Vagina (tissue), 2 donors: ENCODE measurements around the gene ERC2.

Experiments
- POLR2A ChIP-seq, 2 donors: fragments of 450-650 bp; IDR thresholded peaks; one replicate each; pipeline ENCODE4 v1.6.1; 2017; ENCODE audit warnings: antibody characterized with exemption in 2 of 2, mild to moderate bottlenecking in 2 of 2, moderate library complexity in 2 of 2
- POLR2AphosphoS5 ChIP-seq, 2 donors: sonication (generic); formaldehyde crosslinking; IDR thresholded peaks; one replicate each; pipeline ENCODE4 v1.9.0; 2017; ENCODE audit warnings: antibody characterized with exemption in 2 of 2, mild to moderate bottlenecking in 2 of 2, low read depth in 1 of 2; ENCODE audit not compliant: insufficient read depth in 1 of 2
- TF ChIP-seq, protein P1 (sequence below), 3 experiments: fragments of 450-650 bp in 2 of 3; fragments of 200-600 bp in 1 of 3; sonication (generic) in 1 of 3; IDR thresholded peaks; one replicate each; pipeline ENCODE4 v1.5.1; 2017 to 2019; ENCODE audit warnings: antibody characterized with exemption in 3 of 3, mild to moderate bottlenecking in 2 of 3, moderate library complexity in 2 of 3

DNA sequence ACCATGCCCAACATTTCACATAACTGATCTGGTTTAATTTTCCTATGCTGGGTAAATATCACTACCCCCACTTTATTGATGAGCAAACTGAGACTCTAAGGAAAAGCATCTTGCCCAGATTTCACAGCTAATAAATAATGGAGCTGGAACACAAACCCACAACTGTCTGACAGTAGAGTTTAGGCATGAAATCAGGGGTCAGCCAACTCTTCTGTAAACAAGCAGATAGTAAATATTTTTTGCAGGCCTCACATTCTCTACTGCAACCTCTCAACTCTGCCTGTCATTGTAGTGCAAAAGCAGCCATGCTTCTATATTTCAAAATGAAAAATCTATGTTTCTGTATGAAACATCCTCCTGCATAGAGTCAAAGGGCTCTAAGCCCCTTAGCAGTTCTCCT, 111.5 kb downstream of the ERC2 start:
- TF ChIP-seq, protein P1, sequence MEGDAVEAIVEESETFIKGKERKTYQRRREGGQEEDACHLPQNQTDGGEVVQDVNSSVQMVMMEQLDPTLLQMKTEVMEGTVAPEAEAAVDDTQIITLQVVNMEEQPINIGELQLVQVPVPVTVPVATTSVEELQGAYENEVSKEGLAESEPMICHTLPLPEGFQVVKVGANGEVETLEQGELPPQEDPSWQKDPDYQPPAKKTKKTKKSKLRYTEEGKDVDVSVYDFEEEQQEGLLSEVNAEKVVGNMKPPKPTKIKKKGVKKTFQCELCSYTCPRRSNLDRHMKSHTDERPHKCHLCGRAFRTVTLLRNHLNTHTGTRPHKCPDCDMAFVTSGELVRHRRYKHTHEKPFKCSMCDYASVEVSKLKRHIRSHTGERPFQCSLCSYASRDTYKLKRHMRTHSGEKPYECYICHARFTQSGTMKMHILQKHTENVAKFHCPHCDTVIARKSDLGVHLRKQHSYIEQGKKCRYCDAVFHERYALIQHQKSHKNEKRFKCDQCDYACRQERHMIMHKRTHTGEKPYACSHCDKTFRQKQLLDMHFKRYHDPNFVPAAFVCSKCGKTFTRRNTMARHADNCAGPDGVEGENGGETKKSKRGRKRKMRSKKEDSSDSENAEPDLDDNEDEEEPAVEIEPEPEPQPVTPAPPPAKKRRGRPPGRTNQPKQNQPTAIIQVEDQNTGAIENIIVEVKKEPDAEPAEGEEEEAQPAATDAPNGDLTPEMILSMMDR (IDR thresholded peaks at IDR 0.05), result no peak
- TF ChIP-seq POLR2A (IDR thresholded peaks at IDR 0.05), result no peak
- no peak for TF ChIP-seq POLR2AphosphoS5 (IDR thresholded peaks at IDR 0.05; ENCODE audit: insufficient read depth in 1 of 2, low read depth in 1 of 2)
